ENCODE data around the gene RGS3. TPM values are rescaled to one million over a fixed set of nuclear protein-coding genes. Genes with fewer than 3 reads are reported as not detected.
A peak's percentile ranks its signal among the peaks of the same experiment; 100 is the strongest.

Gene RGS3
- total and polyA plus RNA-seq, 2 of the 13 experiments (the other 11 are each of a cell fraction or from before 2014, with no cell fraction given) = 17.1 to 28.8 TPM

GRCh38 chr9:113620377-113621161 lies 157.0 kb downstream of the RGS3 start (continued):
- no peak for TF ChIP-seq HNRNPH1 (optimal IDR thresholded peaks at IDR 0.05; ENCODE audit: low read depth, low read length)
- no peak for TF ChIP-seq ZNF24 (IDR thresholded peaks at IDR 0.05)
- TF ChIP-seq ZNF512B (CRISPR knock-in tag; IDR thresholded peaks at IDR 0.05; ENCODE audit: borderline replicate concordance) = no peak
- TF ChIP-seq ZNF562 (CRISPR knock-in tag; IDR thresholded peaks at IDR 0.05; ENCODE audit: borderline replicate concordance) = no peak
- TF ChIP-seq ELF1 (CRISPR knock-in tag; IDR thresholded peaks at IDR 0.05) = no peak
- no peak for TF ChIP-seq CCDC6 (CRISPR knock-in tag; IDR thresholded peaks at IDR 0.05)
- no peak for TF ChIP-seq ZBTB39 (CRISPR knock-in tag; IDR thresholded peaks at IDR 0.05)
- no peak for TF ChIP-seq MZF1 (CRISPR knock-in tag; IDR thresholded peaks at IDR 0.05; ENCODE audit: borderline replicate concordance)
- TF ChIP-seq SOX13 (IDR thresholded peaks at IDR 0.05) = no peak
- TF ChIP-seq SOX13 (CRISPR knock-in tag; conservative IDR thresholded peaks at IDR 0.05 in 1 of 2, IDR thresholded peaks at IDR 0.05 in 1 of 2) = peak in 1 of 2 experiments; percentile 42; a peak in 2 of 4 replicates
- TF ChIP-seq TEAD3 (CRISPR knock-in tag; optimal IDR thresholded peaks at IDR 0.05; ENCODE audit: borderline replicate concordance) = peak; percentile 96
- TF ChIP-seq DNMT3B (CRISPR knock-in tag; conservative IDR thresholded peaks at IDR 0.05) = 0 out of 2 replicates have a peak, but pooled peaks have one; percentile 39
- TF ChIP-seq FUBP1 (CRISPR knock-in tag; IDR thresholded peaks at IDR 0.05; ENCODE audit: borderline replicate concordance) = no peak
- TF ChIP-seq ZNF160 (CRISPR knock-in tag; IDR thresholded peaks at IDR 0.05) = no peak
- TF ChIP-seq TRIM22 (IDR thresholded peaks at IDR 0.05) = no peak
- no peak for TF ChIP-seq TCF12 (IDR thresholded peaks at IDR 0.05)
- no peak for TF ChIP-seq TCF12 (CRISPR knock-in tag; IDR thresholded peaks at IDR 0.05)
- no peak for TF ChIP-seq ZSCAN31 (CRISPR knock-in tag; IDR thresholded peaks at IDR 0.05; ENCODE audit: low read depth)
- TF ChIP-seq SETDB1 (CRISPR knock-in tag; IDR thresholded peaks at IDR 0.05; ENCODE audit: borderline replicate concordance) = no peak
- TF ChIP-seq ZUFSP (CRISPR knock-in tag; IDR thresholded peaks at IDR 0.05; ENCODE audit: borderline replicate concordance) = no peak
